KOPT-K1 (cell line): ENCODE data around the gene SCARB1.
"Not testable (repeated sequence)": the region's sequence is repeated elsewhere in the genome, so short reads cannot be mapped to it uniquely, and the experiment has no call there.

ENCODE experiments used
- H3K27ac ChIP-seq: fragments of 200-600 bp; sonication (generic); 2 replicates; pipeline ENCODE4 v1.5.1; 2016; ENCODE audit warnings: antibody characterized with exemption, mild to moderate bottlenecking, low read depth, low read length; ENCODE audit not compliant: poor library complexity, severe bottlenecking
- H3K36me3 ChIP-seq: fragments of 200-600 bp; sonication (generic); 2 replicates; pipeline ENCODE4 v1.5.1; 2017; ENCODE audit warnings: antibody characterized with exemption, mild to moderate bottlenecking, low read length, moderate library complexity; ENCODE audit not compliant: insufficient read depth
- H3K9me3 ChIP-seq: fragments of 200-600 bp; sonication (generic); 2 replicates; pipeline ENCODE4 v1.5.1; 2017; ENCODE audit warnings: antibody characterized with exemption, low read length, mild to moderate bottlenecking; ENCODE audit not compliant: insufficient read depth, poor library complexity, severe bottlenecking

SCARB1 gene

DNA sequence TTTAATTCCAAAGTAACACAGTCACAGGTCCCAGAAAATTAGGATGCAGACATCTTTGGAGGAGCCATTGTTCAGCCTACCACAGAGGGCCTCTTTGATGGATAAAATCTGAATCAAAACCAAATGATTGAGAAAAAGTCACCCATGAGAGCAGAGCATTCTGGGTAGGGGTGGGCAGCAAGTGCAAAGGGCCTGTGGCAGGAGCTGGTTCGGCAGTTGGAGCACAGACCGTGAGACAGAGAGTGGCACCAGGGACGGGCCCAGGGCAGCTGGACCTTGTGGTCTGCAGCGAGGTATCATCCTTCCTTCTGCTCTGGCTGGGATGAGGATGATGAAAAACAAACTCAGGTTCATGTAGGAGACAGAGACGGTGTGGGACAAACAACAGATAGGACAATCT lies 32.8 kb upstream of the SCARB1 start:
- Histone ChIP-seq H3K9me3 (no peaks in the 10 kb centered on the region), H3K27ac (no peak overlapping the region), H3K36me3 (no peaks in the 10 kb centered on the region)

DNA sequence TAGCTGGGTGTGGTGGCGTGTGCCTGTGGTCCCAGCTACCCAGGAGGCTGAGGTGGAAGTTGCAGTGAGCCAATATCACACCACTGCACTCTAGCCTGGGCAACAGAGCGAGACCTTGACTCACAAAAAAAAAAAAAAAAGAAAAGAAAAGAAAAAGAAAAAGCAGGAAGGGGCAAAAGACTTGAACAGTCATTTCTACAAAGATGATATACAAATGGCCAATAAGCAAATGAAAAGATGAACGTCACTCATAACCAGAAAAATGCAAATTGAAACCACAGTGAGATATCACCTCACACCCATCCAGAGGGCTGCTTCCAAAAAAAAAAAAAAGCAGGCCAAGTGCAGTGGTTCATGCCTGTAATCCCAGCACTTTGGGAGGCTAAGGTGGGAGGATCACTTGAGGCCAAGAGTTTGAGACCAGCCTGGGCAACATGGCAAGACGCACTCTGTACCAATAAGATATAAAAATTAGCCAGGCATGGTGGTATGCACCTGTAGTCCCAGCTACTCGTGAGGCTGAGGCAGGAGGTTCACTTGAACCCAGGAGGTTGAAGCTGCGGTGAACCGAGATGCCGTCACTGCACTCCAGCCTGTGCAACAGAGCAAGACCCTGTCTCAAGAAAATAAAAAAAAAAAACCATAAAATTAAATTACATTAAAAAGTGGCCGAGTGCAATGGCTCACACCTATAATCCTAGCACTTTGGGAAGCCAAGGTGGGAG lies 30.3 kb upstream of the SCARB1 start:
- H3K27ac ChIP-seq: no peak overlapping the region
- H3K36me3 ChIP-seq: no peaks in the 10 kb centered on the region
- no peaks in the 10 kb centered on the region for H3K9me3 ChIP-seq

DNA sequence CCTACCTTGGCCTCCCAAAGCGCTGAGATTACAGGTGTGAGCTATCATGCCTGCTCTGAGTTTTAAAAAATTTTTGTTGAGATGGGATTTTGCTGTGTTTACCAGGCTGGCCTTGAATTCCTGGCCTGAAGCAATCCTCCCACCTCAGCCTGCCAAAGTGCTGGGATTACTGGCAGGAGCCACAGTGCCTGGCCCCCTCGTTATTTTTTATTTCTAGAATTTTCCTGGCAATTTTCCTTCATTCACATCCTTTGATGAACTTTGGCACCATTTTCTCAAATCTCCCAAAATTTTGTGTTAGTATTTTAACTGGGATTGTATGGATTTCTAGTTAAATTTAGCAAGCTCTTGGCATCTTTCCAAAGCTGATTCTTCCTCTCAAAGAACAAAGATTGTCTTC lies 24.6 kb upstream of the SCARB1 start:
- no peak overlapping the region for H3K27ac ChIP-seq
- no peaks in the 10 kb centered on the region for H3K36me3 ChIP-seq
- H3K9me3 ChIP-seq: no peaks in the 10 kb centered on the region

DNA sequence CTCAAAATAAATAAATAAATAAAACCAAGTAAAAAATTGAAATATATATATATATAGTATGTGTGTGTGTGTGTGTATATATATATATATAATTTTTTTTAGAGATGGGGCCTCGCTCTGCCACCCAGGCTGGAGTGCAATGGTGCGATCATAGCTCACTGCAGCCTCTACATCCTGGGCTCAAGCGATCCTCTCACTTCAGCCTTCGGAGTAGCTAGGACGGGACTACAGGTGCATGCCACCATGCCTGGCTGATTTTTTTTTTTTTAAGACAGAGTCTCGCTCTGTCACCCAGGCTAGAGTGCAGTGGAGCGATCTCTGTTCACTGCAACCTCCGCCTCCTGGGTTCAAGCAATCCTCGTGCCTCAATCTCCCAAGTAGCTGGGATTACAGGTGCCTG lies 24.1 kb upstream of the SCARB1 start:
- H3K9me3 ChIP-seq, H3K27ac ChIP-seq: not testable (repeated sequence)

DNA sequence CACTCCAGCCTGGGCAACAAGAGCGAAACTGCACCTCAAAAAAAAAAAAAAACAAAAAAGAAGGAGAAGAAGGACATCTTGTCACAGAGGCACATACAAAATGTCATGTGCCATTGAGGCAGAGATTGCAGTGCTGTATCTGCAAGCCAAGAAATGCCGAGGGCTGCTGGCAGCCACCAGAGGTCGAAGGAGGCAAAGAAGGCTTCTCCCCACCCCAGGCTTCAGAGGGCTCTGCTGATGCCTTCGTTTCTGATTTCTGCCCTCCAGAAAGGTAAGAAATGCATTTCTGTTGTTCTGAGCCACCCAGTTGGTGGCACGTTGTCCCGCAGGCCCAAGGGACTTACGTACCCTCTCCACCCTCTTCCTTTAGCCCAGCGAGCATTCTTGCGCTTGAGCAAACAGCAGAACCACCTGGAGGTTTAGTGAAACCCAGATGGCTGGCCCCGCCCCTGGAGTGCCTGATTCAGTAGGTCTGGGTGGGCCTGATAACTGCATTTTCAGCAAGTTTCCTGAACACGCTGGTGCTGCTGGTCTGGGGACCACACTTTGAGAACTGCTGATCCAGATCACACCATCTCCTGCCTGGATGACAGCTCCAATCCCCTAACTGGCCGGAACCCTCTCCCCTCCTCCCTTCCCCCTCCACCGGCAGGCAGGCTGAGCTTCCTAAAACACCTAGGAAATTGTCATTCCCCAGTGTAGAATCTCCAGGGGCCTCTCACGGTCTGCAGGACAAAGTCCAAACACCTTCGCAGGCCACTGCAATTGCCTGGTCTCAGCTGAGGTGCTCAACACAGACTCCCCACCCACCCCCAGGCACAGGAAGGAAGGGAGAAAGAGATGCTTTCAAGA lies 21.1 kb upstream of the SCARB1 start:
- Histone ChIP-seq H3K36me3 (no peaks in the 10 kb centered on the region), H3K27ac (no peak overlapping the region), H3K9me3 (no peaks in the 10 kb centered on the region)

More for the DNA sequence above, 24.1 kb upstream of the SCARB1 start:
- H3K36me3 ChIP-seq: not testable (repeated sequence)

DNA sequence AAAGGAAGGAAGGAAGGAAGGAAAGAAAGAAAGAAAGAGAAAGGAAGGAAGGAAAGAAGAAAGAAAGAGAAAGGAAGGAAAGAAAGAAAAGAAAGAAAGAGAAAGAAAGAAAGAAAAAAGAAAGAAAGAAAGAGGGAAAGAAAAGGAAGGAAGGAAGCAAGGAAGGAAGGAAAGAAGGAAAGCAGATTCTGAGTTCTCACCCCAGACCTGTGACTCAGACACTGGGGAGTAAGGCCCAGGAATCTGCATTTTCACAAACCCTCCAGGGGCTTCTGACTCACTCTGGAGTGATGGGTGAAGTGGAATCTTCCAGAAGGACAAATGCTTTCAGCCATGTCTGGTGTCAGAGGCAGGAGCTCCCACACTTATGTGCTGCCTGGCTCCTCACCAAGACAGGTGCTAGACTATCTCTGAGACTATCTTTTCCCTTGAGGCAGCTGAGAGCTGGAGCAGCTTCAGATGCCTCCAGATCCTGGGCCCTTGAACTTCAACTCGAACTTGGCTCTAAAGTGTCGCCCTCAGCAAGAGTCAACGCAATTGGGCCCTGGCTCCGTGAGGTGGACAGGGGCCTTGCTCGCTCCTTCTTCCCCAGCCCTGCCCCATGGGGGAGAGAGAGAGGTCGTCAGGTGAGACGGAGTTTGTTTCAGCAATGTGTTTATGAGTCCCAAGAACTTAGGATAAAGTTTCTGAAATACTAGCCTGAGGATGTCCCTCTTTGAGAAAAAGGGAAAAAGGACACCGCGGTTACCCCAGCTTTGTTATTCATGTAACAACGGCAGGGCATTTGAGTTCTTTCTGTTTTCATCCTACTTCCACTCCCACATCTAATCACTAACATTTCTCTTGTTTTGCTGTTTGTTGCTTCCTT lies 19.8 kb upstream of the SCARB1 start:
- H3K27ac ChIP-seq: no peak overlapping the region
- H3K36me3 ChIP-seq: no peaks in the 10 kb centered on the region
- no peaks in the 10 kb centered on the region for H3K9me3 ChIP-seq

DNA sequence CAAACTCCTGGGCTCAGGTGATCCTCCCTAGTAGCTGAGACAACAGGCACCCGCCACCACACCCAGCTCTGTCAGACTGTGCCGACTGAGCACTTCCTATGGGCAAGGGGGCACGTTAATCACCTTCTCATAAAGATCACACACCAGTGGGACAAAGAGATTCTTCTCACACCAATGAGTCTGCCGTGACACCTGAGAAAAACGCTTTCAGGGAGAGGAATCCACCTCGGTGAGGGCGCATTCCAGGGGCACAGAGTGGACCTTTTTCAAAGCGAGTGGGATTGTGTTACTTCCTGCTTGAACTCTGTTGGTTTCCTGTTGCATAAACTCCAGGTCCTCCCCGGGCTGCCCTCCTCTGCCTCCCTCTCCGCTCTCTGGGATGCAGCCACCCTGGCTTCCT lies 17.5 kb upstream of the SCARB1 start:
- no peaks in the 10 kb centered on the region for H3K36me3 ChIP-seq
- no peaks in the 10 kb centered on the region for H3K9me3 ChIP-seq
- H3K27ac ChIP-seq: no peak overlapping the region

DNA sequence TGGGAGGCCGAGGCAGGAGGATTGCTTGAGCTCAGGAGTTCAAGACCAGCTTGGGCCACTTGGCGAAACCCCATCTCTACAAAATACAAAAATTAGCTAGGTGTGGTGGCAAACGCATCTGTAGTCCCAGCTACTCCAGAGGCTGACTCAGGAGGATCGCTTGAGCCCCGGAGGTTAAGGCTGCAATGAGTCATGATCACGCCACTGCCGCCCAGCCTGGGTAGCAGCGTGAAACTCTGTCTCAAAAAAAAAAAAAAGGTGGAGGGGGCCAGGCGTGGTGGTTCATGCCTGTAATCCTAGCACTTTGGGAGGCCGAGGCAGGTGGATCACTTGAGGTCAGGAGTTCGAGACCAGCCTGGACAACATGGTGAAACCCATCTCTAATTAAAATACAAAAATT lies 16.7 kb upstream of the SCARB1 start:
- not testable (repeated sequence) for H3K27ac ChIP-seq, H3K36me3 ChIP-seq, H3K9me3 ChIP-seq

DNA sequence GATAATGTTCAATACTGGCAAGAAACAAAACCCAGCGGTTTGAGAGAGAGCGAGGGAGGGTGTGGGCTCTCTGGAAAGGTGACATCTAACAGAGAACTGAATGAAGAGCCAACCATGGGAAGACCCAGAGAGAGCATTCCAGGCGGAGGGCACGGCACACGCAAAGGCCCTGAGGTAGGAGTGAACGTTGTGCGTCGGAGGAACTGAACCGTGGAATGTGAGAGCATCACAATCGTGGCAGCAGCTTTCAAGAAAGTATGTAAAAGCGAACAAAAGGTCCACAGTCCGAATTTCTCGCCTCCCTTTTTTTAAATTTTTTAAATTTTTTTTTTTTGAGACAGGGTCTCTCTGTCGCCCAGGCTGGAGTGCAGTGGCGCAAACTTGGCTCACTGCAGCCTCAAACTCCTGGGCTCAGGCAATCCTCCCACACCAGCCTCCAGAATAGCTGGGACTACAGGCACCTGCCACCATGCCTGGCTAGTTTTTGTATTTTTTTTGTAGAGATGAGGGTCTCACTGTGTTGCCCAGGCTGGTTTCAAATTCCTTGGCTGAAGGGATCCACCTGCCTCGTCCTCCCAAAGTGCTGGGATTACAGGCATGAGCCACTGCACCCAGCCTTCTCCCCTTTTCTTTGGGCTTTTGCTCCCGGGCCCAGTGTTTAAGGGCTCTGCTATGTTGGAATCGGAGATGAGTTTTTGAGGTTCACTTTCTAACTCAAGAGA lies 15.3 kb upstream of the SCARB1 start:
- Histone ChIP-seq H3K9me3 (no peaks in the 10 kb centered on the region), H3K36me3 (no peaks in the 10 kb centered on the region), H3K27ac (no peak overlapping the region)

DNA sequence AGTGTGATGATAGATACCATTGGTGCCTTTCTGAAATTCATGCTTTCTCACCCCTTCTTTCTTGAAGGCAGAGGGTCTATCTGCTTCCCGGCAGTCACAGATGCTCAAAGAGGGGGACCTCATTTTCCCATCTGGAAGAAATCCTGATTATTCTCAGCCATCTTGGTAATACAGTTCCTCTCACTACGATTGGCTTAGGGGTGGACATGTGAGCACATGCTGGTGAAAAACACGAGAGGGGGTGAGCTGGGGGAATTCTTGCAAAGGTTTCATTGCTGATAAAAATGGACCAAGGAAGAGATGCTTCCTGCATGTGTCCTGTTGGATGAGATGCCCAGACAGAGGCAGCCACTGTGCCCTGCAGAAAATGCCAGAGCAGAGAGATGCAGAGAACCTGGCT lies 13.8 kb upstream of the SCARB1 start:
- Histone ChIP-seq H3K27ac (no peak overlapping the region), H3K9me3 (no peaks in the 10 kb centered on the region), H3K36me3 (no peaks in the 10 kb centered on the region)

DNA sequence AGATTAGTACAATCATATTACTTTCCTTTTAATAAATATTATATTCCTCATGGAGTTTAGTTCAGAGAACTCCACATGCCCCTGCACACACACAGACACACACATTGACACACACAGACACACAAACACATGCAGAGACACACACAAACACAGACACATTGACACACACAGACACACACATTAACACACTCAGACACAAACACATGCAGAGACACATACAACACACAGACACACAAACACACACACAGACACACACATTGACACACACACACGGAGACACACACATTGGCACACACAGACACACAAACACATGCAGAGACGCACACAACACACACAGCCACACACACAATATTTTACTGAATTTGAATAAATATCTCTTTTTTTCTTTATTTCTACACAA lies 12.5 kb upstream of the SCARB1 start:
- Histone ChIP-seq H3K9me3 (no peaks in the 10 kb centered on the region), H3K36me3 (no peaks in the 10 kb centered on the region), H3K27ac (no peak overlapping the region)

DNA sequence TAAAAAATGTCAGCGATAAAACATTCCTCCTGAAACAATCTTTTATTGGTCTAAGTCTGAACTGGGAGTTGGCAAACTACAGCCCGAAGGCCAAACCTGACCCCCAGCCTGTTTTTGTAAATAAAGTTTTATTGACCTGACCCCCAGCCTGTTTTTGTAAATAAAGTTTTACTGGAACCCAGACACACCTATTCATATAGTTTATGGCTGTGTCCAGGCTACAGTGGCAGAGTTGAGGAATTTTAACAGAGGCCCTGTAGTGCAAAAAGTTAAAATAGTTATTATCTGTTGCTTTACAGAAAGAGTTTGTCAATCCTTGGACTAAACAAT lies 12.1 kb upstream of the SCARB1 start:
- Histone ChIP-seq H3K36me3 (no peaks in the 10 kb centered on the region), H3K9me3 (no peaks in the 10 kb centered on the region), H3K27ac (no peak overlapping the region)

DNA sequence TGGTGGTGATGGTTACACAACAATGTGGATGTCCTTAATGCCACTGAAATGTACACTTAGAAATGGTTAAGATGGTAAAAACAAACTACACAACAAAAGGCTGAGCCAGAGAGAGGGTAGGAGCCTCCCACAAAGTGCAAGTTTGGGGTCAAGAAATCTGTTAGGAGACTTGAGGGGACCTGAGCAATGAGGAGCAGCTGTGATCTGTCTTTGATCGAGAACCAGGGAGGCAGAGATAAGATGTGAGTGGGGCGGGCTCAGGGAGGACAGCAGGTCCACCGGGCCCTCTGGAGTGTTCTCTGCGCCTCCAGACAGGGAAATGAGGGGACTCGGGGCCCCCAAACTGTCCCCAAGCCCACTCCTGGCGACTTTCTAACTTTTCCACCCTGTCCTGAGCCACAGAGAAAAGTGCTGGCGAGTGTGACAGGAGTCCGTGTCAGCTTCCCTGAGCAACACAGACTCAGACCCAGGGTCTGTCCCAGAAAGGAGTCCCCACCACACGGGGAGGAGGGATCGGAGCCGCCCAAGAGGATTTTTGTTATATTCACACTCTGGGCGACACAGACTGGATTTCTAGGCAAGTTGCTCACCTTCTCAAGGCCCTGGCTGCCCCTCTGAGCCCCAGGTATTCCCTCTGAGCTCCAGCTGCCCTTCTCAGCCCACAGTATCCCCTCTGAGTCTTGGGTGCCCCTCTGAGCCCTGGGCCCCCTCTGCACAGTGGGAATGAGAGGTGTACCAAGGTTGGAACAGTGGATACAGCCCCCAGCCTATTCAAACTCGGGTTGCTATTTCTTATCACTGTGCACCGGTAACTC lies 11.5 kb upstream of the SCARB1 start:
- H3K36me3 ChIP-seq: no peaks in the 10 kb centered on the region
- no peak overlapping the region for H3K27ac ChIP-seq
- no peaks in the 10 kb centered on the region for H3K9me3 ChIP-seq

DNA sequence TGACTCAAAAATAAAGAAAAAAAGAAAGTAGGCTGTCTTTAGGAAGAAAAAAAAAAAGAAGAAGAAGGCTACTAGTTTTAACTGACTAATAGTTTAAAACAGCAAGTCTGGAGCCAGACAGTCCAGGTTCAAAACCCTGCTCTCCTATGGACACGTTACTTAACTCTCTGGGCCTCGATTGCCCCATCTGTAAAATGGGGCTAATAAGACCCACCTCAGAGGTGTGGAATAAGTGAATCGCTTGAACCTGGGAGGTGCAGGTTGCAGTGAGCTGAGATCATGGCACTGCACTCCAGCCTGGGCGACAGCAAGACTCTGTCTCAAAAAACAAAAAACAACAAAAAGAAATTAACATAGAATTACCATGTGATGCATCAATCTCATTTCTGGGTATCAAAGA lies 10.5 kb upstream of the SCARB1 start:
- no peaks in the 10 kb centered on the region for H3K9me3 ChIP-seq
- no peak overlapping the region for H3K27ac ChIP-seq
- H3K36me3 ChIP-seq: no peaks in the 10 kb centered on the region
